Loucy (cell line): ENCODE data around the gene VPS13D.

Experiments
- H2AFZ ChIP-seq: fragments of 200-600 bp; sonication (generic); 2 replicates; pipeline ENCODE4 v1.6.0; 2016; ENCODE audit warnings: antibody characterized with exemption, mild to moderate bottlenecking, low read length, moderate library complexity
- H3F3A ChIP-seq: fragments of 200-600 bp; 2 replicates; pipeline ENCODE4 v1.6.0; 2016; ENCODE audit warnings: antibody characterized with exemption, low read depth, mild to moderate bottlenecking
- H3K27me3 ChIP-seq: fragments of 200-600 bp; sonication (generic); 2 replicates; pipeline ENCODE4 v1.6.1; 2014; ENCODE audit warnings: low read length, mild to moderate bottlenecking; ENCODE audit not compliant: insufficient read depth, poor library complexity, severe bottlenecking
- H3K36me3 ChIP-seq: fragments of 200-600 bp; sonication (generic); 2 replicates; pipeline ENCODE4 v1.6.1; 2016; ENCODE audit warnings: low read length; ENCODE audit not compliant: insufficient read depth
- H3K4me1 ChIP-seq: fragments of 200-600 bp; sonication (generic); 2 replicates; pipeline ENCODE4 v1.5.1; 2014; ENCODE audit warnings: low read length, mild to moderate bottlenecking; ENCODE audit not compliant: insufficient read depth, poor library complexity, severe bottlenecking
- H3K4me2 ChIP-seq: fragments of 200-600 bp; sonication (generic); 2 replicates; pipeline ENCODE4 v1.6.0; 2014; ENCODE audit warnings: antibody characterized with exemption, low read length, low read depth, mild to moderate bottlenecking; ENCODE audit not compliant: poor library complexity, severe bottlenecking
- H3K4me3 ChIP-seq: fragments of 200-600 bp; sonication (generic); 2 replicates; pipeline ENCODE4 v1.5.1; 2014; ENCODE audit warnings: low read length, mild to moderate bottlenecking, mixed read lengths; ENCODE audit not compliant: poor library complexity, severe bottlenecking
- H3K79me2 ChIP-seq: fragments of 200-600 bp; sonication (generic); 2 replicates; pipeline ENCODE4 v1.6.1; 2014; ENCODE audit warnings: low read length; ENCODE audit not compliant: insufficient read depth
- H3K9ac ChIP-seq: fragments of 200-600 bp; sonication (generic); 2 replicates; pipeline ENCODE4 v1.6.0; 2014; ENCODE audit warnings: mild to moderate bottlenecking, low read depth, low read length, moderate library complexity; ENCODE audit not compliant: poor library complexity, severe bottlenecking
- H3K9me2 ChIP-seq: fragments of 200-600 bp; sonication (generic); replicated peaks from 2 replicates; pipeline ENCODE4 v1.6.1; 2016; ENCODE audit warnings: low read depth, low read length, mixed read lengths
- H3K9me3 ChIP-seq: fragments of 200-600 bp; sonication (generic); 2 replicates; pipeline ENCODE4 v1.6.1; 2014; ENCODE audit warnings: mild to moderate bottlenecking, antibody characterized with exemption, low read length, low read depth; ENCODE audit not compliant: insufficient read depth
- H4K20me1 ChIP-seq: fragments of 200-600 bp; sonication (generic); 2 replicates; pipeline ENCODE4 v1.6.0; 2014; ENCODE audit warnings: antibody characterized with exemption, low read length, mild to moderate bottlenecking; ENCODE audit not compliant: insufficient read depth, poor library complexity, severe bottlenecking
- CTCF ChIP-seq: fragments of 200-600 bp; sonication (generic); conservative IDR thresholded peaks from 2 replicates; pipeline ENCODE4 v1.5.1; 2014; ENCODE audit warnings: mild to moderate bottlenecking, antibody characterized with exemption, low read length
- EZH2phosphoT487 ChIP-seq: fragments of 200-600 bp; IDR thresholded peaks from 2 replicates; pipeline ENCODE4 v1.6.1; 2018; ENCODE audit warnings: antibody characterized with exemption, mild to moderate bottlenecking, moderate library complexity, borderline replicate concordance

VPS13D gene

GRCh38 chr1:12406211-12407021 is 176.6 kb downstream of the VPS13D start:
- H4K20me1 ChIP-seq = no peaks in the 10 kb centered on the region
- H3K27me3 ChIP-seq = no peaks in the 10 kb centered on the region
- no peak overlapping the region for H2AFZ ChIP-seq
- H3K79me2 ChIP-seq = no peaks in the 10 kb centered on the region
- no peak overlapping the region for H3K4me3 ChIP-seq
- H3K9me2 ChIP-seq = no peaks in the 10 kb centered on the region
- TF ChIP-seq CTCF (no peak), EZH2phosphoT487 (no peak)
- no peaks in the 10 kb centered on the region for H3K4me1 ChIP-seq
- no peaks in the 10 kb centered on the region for H3F3A ChIP-seq
- peaks cover 5% of the 10 kb centered on the region for H3K9me3 ChIP-seq
- H3K9ac ChIP-seq = no peak overlapping the region
- H3K4me2 ChIP-seq = no peak overlapping the region
- H3K36me3 ChIP-seq = peaks cover 20% of the 10 kb centered on the region; the same call in 1 of the 2 replicates

- Histone ChIP-seq H3K4me2 (no peak overlapping the region), H4K20me1 (no peaks in the 10 kb centered on the region), H3K79me2 (no peaks in the 10 kb centered on the region), H3K9me2 (no peaks in the 10 kb centered on the region), H2AFZ (no peak overlapping the region), H3K27me3 (no peaks in the 10 kb centered on the region), H3K9ac (no peak overlapping the region), H3K9me3 (peaks cover 5% of the 10 kb centered on the region), H3K36me3 (peaks cover 20% of the 10 kb centered on the region; the same call in 1 of the 2 replicates), H3K4me3 (no peak overlapping the region), H3F3A (no peaks in the 10 kb centered on the region), H3K4me1 (no peaks in the 10 kb centered on the region)
- TF ChIP-seq EZH2phosphoT487 (no peak), CTCF (peak; percentile 69)
Observed at GRCh38 chr1:12407050-12407961, 177.5 kb downstream of the VPS13D start.

- H3K4me2 ChIP-seq = no peak overlapping the region
- no peaks in the 10 kb centered on the region for H3K4me1 ChIP-seq
- no peak overlapping the region for H3K4me3 ChIP-seq
- H3K9me2 ChIP-seq = no peaks in the 10 kb centered on the region
- H3K27me3 ChIP-seq = no peaks in the 10 kb centered on the region
- no peak overlapping the region for H3K9ac ChIP-seq
- peaks cover 5% of the 10 kb centered on the region for H3K9me3 ChIP-seq
- no peaks in the 10 kb centered on the region for H3K79me2 ChIP-seq
- no peaks in the 10 kb centered on the region for H4K20me1 ChIP-seq
- H3F3A ChIP-seq = no peaks in the 10 kb centered on the region
- no peak overlapping the region for H2AFZ ChIP-seq
- peaks cover 20% of the 10 kb centered on the region; the same call in 1 of the 2 replicates for H3K36me3 ChIP-seq
- TF ChIP-seq EZH2phosphoT487 (no peak), CTCF (no peak)
Observed at GRCh38 chr1:12407962-12408454, 178.2 kb downstream of the VPS13D start.
